ENCODE data around the gene JUP. TPM values are rescaled to one million over a fixed set of nuclear protein-coding genes. Genes with fewer than 3 reads are reported as not detected.

JUP gene
- total and polyA plus RNA-seq, 2 of the 4 experiments (the other 2 are of a cell fraction) = 12.9 to 27.3 TPM

DNA sequence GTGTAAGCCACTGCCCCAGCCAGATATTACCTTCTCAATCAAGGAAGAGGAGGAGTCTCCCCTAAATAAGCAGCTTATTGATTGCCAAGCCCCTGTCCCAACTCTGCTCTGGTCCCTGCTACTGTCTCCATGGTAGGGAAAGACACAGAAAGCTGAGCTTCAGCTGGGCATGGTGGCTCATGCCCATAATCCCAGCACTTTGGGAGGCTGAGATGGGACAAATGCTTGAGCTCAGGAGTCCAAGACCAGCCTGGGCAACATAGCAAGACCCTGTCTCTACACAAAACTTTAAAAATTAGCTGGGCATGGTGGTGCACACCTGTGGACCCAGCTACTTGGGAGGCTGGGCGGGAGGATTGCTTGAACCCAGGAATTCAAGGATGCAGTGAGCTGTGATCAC, 6.6 kb downstream of the JUP start:
- H4K91ac ChIP-seq (ENCODE audit: insufficient read depth, low read depth, low read length) = no peak overlapping the region
- dilution Hi-C loops (cut with HindIII; ENCODE audit: low sequenced_read_pairs, unreplicated experiment) = no loop called here
- in situ Hi-C loops (cut with MboI; ENCODE audit: low sequenced_read_pairs) = no loop called here
- peak overlapping the region; percentile 49; the same call in 1 of the 2 replicates for H2AK5ac ChIP-seq (ENCODE audit: low read depth, low read length)
- ChIA-PET POLR2A (ENCODE audit: unreplicated experiment) (no interaction called here), CTCF (no interaction called here)
- H2BK120ac ChIP-seq (ENCODE audit: low read depth, low read length) = no peak overlapping the region
- peaks cover 7% of the 10 kb centered on the region; the same call in 1 of the 2 replicates for H3K36me3 ChIP-seq (ENCODE audit: control insufficient read depth, insufficient read depth, low read length)
- no peak overlapping the region for H3K18ac ChIP-seq (ENCODE audit: low read depth, low read length)
- H3K4me1 ChIP-seq (ENCODE audit: control insufficient read depth, insufficient read depth, low read length) = peaks cover 32% of the 10 kb centered on the region
- 0 out of 2 replicates have a peak overlapping the region, but pooled peaks have one; percentile 20 for H3K4ac ChIP-seq (ENCODE audit: low read depth, low read length)
- DNase-seq (no peak), ATAC-seq (ENCODE audit: low read depth) (no peak)
- intact Hi-C loops (cut with micrococcal nuclease) = no loop called here
- 100% methylated on average over 1 of the region's 1 CpG; no CpG with 5 or more reads in 1 of the 2 experiments for WGBS, 2 experiments (ENCODE audit: extremely low coverage in 2 of 2, insufficient read length in 1 of 2)
- H3K27me3 ChIP-seq (ENCODE audit: control insufficient read depth, insufficient read depth, low read length) = no peaks in the 10 kb centered on the region
- peaks cover 16% of the 10 kb centered on the region for H3K9me1 ChIP-seq (ENCODE audit: insufficient read depth, low read length)
- no peak overlapping the region for H3K27ac ChIP-seq (ENCODE audit: insufficient read depth, low read length)
- H3K9me3 ChIP-seq (ENCODE audit: control insufficient read depth, insufficient read depth, low read length) = no peaks in the 10 kb centered on the region
- H3K4me3 ChIP-seq (ENCODE audit: insufficient read depth, low read depth, low read length) = no peak overlapping the region
- no TSS peak for BruUV-seq (replicated peaks)
- H2BK20ac ChIP-seq (ENCODE audit: low read depth, low read length) = no peak overlapping the region
- TF ChIP-seq, protein P1, sequence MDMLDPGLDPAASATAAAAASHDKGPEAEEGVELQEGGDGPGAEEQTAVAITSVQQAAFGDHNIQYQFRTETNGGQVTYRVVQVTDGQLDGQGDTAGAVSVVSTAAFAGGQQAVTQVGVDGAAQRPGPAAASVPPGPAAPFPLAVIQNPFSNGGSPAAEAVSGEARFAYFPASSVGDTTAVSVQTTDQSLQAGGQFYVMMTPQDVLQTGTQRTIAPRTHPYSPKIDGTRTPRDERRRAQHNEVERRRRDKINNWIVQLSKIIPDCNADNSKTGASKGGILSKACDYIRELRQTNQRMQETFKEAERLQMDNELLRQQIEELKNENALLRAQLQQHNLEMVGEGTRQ (IDR thresholded peaks at IDR 0.05; ENCODE audit: low read depth, low read length) = no peak
- no peak for TF ChIP-seq POLR2A (IDR thresholded peaks at IDR 0.05; ENCODE audit: low read depth, low read length)
- no peak for TF ChIP-seq SMC3 (IDR thresholded peaks at IDR 0.05; ENCODE audit: low read depth, low read length)
- no peak for TF ChIP-seq MAZ (IDR thresholded peaks at IDR 0.05; ENCODE audit: borderline replicate concordance, low read depth, low read length)
- TF ChIP-seq CHD1 (IDR thresholded peaks at IDR 0.05; ENCODE audit: low read depth, low read length) = no peak
- TF ChIP-seq, protein P2, sequence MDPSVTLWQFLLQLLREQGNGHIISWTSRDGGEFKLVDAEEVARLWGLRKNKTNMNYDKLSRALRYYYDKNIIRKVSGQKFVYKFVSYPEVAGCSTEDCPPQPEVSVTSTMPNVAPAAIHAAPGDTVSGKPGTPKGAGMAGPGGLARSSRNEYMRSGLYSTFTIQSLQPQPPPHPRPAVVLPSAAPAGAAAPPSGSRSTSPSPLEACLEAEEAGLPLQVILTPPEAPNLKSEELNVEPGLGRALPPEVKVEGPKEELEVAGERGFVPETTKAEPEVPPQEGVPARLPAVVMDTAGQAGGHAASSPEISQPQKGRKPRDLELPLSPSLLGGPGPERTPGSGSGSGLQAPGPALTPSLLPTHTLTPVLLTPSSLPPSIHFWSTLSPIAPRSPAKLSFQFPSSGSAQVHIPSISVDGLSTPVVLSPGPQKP (IDR thresholded peaks at IDR 0.05; ENCODE audit: borderline replicate concordance, low read depth, low read length) = no peak
- no peak for TF ChIP-seq RAD21 (IDR thresholded peaks at IDR 0.05; ENCODE audit: low read length)
- no peak for TF ChIP-seq MXI1 (IDR thresholded peaks at IDR 0.05; ENCODE audit: borderline replicate concordance, low read depth, low read length)
- no peak for TF ChIP-seq BHLHE40 (IDR thresholded peaks at IDR 0.05; ENCODE audit: low read depth, low read length)
- TF ChIP-seq CEBPB (IDR thresholded peaks at IDR 0.05; ENCODE audit: low read depth, low read length) = no peak
- TF ChIP-seq, protein P3, sequence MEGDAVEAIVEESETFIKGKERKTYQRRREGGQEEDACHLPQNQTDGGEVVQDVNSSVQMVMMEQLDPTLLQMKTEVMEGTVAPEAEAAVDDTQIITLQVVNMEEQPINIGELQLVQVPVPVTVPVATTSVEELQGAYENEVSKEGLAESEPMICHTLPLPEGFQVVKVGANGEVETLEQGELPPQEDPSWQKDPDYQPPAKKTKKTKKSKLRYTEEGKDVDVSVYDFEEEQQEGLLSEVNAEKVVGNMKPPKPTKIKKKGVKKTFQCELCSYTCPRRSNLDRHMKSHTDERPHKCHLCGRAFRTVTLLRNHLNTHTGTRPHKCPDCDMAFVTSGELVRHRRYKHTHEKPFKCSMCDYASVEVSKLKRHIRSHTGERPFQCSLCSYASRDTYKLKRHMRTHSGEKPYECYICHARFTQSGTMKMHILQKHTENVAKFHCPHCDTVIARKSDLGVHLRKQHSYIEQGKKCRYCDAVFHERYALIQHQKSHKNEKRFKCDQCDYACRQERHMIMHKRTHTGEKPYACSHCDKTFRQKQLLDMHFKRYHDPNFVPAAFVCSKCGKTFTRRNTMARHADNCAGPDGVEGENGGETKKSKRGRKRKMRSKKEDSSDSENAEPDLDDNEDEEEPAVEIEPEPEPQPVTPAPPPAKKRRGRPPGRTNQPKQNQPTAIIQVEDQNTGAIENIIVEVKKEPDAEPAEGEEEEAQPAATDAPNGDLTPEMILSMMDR (conservative IDR thresholded peaks at IDR 0.05; ENCODE audit: low read depth, low read length) = no peak
- no peak overlapping the region for H3K9ac ChIP-seq (ENCODE audit: low read depth, low read length)
- H4K20me1 ChIP-seq (ENCODE audit: insufficient read depth, low read length) = peaks cover 38% of the 10 kb centered on the region
- H3K23ac ChIP-seq (ENCODE audit: low read depth, low read length) = no peak overlapping the region
- H3K79me1 ChIP-seq (ENCODE audit: low read depth in 1 of 2, low read length in 2 of 2) = peaks cover 8 to 69% of the 10 kb centered on the region in 2 experiments; a peak in 2 of 4 replicates
- H2BK15ac ChIP-seq (ENCODE audit: low read depth, low read length) = no peak overlapping the region
- H4K5ac ChIP-seq (ENCODE audit: low read depth, low read length) = no peak overlapping the region
- no peak overlapping the region for H2AK9ac ChIP-seq (replicated peaks; ENCODE audit: low read depth, low read length, poor library complexity)
- no peak overlapping the region for H3K14ac ChIP-seq (replicated peaks; ENCODE audit: low read depth, low read length)
- no peak overlapping the region for H2AFZ ChIP-seq (replicated peaks; ENCODE audit: low read length, poor library complexity)
- no peak overlapping the region for H2BK5ac ChIP-seq (ENCODE audit: low read depth, low read length, poor library complexity, severe bottlenecking)
- H4K8ac ChIP-seq (ENCODE audit: low read depth in 2 of 2, low read length in 2 of 2) = no peak overlapping the region
- H3K4me2 ChIP-seq (ENCODE audit: low read depth, low read length) = no peak overlapping the region
- no peak overlapping the region for H3K56ac ChIP-seq (ENCODE audit: extremely low read depth, insufficient read depth, low read length)
